CD4-positive, alpha-beta T cell treated with Interleukin-1 beta for 1 hour (primary cell): ENCODE results near the gene KCNAB1.
"Not testable (repeated sequence)": the region's sequence is repeated elsewhere in the genome, so short reads cannot be mapped to it uniquely, and the experiment has no call there.

Experiments
- DNase-seq, 2 donors: peaks; one replicate each; pipeline ENCODE4 v3.0.0-alpha.2; 2020 to 2022

Gene KCNAB1

DNA sequence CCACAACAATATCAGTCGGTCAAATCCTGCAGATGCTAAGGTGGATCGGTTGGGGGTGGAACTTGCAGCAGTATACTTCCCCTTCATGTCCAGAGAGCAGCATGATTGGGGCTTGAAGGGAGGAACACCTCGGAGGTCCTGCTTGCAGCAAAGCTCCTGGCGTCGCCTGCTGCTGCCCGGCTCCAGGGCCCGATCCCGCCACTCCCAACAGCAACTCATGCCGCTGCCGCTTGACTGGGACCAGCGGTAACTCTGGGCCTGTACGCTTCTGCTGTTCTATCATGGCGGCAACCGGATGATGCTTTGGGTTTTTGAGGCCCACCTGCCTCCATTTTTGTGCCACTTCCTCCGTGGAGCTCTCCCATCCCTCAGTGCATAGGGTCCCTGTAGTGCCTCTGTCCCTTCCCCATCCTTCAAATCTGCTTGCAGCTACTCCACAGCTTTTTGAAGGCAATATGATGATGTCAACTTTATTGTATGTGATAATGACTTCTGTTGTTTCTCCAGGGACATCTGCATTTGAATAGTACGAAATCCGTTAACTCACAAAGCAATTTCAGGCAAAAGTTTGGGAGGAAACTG, 56.3 kb downstream of the KCNAB1 start:
- no peak for DNase-seq

DNA sequence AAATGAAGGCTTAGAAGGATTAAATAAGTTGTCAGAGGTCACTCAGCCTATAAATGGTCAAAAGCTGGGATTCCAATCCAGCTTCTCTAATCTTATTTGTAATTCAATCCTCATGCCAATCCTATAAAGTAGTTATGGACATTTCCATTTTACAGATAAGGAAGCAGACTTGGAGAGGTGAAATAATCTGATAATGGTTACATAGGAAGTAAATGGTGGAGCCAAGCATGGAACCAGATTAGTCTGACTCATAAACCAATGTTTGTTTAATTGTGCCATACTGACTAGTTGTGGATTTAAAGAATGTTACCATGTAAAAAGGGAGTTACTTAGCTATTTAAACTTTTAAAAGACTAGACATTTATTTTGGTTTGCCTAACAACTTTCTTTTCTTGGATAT, 59.7 kb downstream of the KCNAB1 start:
- no peak for DNase-seq

DNA sequence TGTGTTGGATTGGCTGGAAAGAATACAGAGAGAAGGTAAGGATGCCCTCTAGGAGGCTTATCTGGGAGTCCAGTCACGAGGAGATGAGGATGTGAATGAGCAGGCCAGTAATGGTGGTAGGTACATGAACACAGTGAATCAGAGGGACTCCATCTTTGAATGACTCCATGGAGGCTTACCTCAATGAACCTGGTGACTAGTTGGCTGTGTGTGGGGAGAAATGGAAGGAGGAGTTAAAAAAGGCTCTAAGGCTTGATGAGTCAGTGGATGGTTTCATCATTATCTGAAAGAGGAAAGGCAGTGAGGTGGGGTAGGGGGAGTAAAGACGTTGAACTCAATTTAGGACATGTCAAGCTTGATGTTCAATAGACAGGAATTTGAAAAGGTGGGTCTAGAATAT, 61.1 kb downstream of the KCNAB1 start:
- no peak for DNase-seq

DNA sequence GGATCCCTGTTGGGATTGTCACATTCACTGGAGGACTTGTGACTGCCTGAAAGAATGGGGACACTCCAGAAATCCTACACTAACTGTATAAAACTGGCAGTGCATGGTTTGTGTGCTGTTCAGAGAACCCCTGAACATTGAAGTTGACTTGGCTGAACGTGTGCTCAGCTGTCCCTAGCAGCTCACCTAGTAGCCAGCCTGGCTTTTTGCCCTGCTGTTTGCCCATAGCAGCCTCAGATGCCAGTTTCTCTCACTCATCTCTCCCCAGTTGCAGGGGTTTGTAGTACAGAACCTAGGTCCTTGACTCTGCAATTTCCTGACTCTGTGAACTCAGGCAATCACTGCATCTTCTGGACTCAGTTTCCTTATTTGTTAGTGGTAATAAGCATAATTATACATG, 63.0 kb downstream of the KCNAB1 start:
- no peak for DNase-seq

DNA sequence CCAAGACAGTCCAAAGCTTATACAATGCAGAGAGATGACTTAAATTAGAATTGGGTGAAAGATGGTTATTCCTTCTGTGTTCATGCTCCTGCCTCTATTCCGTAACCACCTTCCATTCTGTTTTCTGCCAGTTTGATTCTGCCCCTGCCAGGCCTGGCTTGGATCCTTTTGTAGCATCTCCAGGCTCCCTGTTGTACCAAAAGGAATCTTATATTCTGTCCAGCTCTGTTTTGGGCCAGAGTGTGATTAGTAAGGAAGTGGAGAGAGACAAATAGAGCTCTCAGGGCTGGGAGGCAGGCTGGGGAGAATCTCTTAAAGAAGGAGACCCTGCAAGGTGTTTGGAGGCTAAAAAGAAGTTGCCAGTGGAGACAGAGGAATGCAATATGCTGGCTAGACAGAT, 63.8 kb downstream of the KCNAB1 start:
- DNase-seq, result no peak

DNA sequence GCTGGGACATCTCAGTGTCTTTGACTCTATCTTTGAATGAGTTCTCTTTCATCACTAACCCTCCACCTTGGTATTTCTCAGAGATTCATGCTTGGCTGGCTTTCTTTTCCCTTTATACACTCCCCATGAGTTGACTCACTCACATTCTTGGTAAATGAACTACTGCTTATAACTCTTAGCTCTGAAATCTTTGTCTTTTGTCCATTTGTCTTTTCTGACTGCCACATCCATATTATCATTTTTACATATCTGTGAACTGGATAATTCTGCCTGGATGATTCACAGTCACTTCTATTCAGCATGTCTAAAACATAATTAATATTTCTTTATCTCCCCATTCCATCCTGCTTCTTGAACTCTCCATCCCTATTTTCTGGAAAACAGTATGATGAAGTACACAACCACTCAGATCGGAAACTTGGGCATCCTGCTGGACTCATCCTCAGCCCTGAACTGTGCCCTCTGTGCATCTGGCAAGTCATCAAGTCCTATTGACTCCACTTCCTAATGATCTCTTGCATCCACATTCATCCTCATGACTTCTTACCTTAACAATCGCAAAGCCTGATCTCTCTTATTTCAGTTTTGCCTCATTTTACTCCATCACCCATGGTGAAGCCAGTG, 66.9 kb downstream of the KCNAB1 start:
- DNase-seq, result no peak

DNA sequence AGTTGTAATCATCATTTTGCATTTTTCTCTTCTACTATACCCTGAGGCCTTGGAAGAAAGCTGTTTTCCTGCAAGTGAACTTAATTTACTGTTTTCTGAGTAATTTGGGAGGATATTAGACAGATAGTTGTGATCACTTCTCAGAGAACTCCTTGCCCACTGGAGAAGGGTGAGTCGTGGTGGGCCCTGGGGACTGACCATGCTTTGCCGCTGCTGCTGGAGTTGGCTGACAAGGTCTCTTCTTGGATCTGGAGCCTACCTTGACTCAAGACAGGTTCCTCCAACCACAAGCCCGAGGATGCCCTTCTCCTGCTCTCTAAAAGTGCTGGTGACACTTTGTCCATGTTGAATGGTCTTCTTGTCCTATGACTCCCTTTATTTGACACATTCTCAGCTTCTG, 68.4 kb downstream of the KCNAB1 start:
- no peak for DNase-seq

DNA sequence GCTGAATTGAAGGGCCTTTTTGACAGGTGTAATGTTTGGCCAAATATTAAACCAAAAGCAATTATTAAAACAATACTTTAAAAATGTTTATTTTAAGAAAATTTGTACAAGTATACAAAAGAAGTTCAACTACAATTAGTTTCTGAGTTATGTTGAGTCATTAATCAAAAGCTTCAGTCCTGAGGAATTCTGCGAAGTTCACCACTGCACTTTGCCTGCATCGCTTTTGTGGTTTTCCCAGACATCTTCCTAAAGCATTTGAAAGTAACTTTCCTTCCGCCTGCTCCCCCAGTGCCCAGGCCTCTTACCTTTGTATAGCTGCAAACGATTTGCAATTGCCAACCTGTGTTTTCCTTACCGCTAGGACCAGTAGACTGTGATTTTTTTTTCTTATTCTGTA, 69.5 kb downstream of the KCNAB1 start:
- no peak for DNase-seq

DNA sequence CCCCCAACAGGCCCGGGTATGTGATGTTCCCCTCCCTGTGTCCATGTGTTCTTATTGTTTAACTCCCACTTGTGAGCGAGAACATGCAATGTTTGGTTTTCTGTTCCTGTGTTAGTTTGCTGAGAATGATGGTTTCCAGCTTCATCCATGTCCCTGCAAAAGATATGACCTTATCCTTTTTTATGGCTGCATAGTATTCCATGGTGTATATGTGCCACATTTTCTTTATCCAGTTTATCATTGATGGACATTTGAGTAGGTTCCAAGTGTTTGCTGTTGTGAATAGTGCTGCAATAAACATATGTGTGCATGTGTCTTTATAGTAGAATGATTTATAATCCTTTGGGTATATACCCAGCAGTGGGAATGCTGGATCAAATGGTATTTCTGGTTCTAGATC, 74.6 kb downstream of the KCNAB1 start:
- not testable (repeated sequence) for DNase-seq

DNA sequence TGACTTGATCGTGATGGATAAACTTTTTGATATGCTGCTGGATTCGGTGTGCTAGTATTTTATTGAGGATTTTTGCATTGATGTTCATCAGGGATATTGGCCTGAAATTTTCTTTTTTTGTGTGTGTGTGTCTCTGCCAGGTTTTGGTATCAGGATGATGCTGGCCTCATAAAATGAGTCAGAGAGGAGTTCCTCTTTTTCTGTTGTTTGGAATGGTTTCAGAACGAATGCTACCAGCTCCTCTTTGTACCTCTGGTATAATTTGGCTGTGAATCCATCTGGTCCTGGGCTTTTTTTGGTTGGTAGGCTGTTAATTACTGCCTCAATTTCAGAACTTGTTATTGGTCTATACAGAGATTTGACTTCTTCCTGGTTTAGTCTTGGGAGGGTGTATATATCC, 76.8 kb downstream of the KCNAB1 start:
- not testable (repeated sequence) for DNase-seq

DNA sequence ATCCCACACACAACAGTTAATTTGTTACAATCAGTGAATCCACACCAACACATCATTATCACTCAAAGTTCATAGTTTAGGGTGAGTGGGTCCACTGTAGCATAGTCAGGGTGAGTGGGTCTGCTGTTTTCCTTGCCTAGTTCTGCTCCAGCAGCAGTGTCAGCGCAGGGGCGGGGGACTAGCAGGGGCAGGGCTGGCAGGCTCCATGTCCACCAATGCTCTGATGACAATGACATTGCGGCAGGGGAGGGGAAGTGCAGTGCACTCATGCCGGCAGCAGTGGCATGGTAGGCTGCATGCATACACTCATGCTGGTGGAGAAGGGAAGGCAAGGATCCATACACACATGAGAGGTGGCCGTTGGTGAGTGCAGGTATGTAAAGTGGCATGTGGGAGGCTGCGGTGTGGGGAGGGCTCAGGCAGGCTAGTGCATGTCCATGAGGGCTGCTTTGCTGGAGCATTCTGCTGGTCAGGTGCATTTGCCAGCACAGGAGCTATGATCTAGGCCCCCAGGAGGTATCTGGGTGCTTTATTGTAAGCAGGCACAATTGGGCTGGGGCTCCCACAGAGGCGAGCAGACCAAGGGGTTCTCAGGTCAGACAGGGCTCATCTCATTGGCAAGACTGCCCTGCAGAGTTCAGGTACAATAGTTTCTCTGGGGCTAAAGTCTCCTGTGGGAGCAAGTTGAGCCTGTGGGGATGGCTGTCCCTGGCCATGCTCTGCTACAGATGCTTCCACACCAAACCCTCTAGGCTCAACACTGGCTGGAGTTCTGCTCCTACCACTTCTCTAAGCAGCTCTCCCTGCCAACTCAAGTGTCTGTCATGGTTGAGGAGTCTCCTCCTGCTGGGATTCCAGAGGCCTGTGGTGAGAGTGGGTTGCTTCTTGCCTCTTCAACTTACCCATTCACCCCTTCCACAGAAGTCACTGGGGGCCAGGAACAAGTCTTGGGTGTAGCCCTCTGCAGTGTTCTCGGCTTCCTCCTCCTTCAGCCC, 81.3 kb downstream of the KCNAB1 start:
- DNase-seq, result no peak

DNA sequence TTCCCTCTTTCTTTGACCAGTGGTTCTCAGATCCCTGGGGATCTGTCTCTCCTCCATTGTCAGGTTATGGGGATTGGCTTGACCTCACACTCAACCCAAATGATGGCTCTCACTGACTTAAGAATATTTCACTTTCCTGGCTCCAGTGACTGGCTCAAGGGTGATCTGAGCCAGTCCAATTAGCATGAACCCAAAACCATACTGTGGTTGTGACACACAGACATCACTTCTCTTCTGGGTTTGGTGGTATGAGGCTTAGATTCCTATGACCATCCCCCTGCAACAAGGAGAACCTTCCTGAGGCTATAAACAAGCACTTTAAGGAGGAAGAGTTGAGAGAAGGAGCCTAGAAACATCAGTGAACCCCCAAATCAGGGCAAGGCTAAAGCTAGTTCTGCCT, 85.8 kb downstream of the KCNAB1 start:
- DNase-seq, result no peak

DNA sequence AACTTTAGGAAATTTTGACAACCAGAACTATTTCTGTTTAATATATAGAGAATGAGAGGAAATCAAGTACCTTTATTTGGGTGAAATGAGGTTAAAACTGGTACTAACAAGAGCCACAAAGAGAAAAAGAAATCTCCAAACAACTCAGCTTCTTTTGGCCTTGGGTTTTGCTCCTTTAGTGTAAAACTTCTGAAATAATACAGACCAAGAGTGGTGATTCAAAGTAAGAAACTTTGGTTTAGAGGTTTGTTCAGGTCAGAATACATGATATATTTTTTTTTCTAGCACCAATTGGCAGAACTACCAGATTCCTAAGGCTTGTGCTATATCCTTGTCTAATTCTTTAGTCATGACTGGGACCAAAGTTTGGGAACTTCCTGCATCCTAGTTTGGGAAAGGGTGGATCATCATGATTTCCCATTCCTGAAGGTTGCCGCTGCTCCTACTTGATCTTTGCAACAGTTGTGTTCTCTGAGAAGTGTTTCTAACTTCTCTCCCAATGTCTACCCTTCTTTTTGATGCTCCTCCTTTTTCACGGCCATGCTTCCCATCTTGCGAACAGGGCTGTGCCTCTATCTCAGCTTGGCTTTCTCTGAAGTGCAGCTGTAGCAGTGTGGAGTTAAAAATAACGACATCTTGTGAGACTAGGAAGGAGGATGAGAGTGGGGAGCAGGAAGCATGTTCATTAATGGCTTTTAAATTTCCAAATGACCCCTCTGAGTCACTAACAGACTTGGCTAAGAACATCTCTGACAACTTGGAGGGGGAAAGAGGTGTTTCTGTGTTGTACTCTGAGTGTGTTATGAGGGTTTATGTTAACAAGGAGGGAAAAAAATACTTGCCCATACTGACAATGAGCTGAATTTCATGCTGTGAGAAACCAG, 87.7 kb downstream of the KCNAB1 start:
- DNase-seq, result no peak

DNA sequence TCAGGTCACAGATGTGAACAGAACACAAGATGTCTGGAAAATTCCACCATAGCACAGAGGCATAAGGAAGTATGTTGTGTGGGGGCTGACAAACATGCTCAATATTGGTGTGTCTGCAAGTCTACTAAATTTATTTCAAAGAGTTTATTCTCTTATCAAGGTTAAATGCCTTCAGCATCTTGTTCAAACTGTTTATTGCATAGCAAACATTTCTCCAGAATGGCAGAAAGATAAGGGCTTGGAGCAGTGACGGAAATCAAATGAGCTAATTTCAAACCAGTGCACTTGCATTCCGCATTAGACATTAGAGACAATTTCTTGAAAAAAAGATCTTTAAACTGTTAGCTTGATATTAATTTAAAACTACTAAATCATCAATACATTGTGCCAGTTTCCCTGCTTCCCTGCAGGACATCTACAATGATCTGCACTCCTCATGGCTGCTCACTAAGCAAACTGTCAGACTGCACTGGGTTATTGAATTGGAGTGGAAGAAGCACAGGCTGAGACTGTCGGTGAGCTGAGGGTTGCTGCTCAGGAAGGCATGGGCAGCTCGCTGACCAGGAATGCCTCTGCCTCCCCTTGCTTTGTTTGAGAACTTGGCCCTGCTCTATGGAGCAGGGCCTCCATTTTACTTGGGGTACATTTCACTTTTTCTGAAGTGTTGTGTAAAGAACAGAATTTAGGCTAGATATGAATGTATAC, 89.4 kb downstream of the KCNAB1 start:
- no peak for DNase-seq

DNA sequence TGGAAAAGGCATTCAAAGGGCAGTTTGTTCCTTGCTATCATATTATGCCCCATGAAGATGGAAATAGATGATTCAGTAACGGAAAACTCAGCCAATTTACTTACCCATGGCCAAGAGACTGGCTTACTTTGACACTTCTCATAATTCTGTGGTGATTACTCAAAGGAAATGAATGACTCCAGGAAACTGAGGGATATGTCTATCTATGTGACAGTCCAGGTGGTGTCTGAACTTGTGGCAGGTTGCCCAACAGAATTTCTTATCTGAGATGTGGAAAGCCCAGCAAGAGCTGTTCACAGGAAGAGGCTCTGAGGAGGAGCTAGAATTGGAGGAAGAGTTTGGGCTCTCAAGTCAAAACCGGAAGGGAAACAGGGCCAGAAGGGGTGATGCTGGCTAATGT, 91.2 kb downstream of the KCNAB1 start:
- DNase-seq, result no peak

DNA sequence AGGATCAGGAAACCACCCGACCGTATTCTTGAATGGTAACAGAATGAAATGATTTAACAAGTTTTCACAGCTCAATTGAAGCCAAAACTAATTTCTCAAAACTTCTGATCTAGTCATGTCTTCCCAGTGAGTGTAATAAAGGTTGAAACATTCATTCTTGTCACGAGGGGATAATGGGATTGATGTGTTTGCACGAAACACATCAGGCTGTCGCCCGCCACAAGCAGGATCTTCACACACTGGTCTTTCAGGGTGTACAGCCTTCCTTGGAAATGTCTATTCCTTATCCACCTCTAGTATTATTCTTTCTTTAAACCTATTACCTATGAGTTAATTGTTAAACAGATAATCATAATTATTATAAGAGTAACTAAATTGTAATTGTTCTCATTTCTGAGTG, 94.3 kb downstream of the KCNAB1 start:
- no peak for DNase-seq

DNA sequence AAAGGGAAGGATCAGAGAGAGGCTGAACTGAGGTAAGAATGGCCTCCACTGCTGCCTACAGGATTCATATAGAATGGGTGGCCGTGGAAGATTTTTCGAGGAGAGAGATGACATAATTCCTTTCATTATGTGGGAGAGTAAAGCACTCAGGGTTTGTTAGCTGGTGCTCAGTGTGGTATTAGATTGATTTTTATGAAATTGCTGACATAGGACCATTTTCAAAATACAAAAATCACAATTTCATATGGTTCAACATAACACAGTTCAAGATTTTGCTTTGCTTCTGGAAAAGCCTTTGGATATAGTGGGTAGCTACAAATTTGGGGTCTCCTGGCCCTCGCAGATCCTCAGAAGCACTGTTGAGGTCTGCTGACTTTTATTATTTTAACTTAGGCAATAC, 95.4 kb downstream of the KCNAB1 start:
- DNase-seq, result no peak

DNA sequence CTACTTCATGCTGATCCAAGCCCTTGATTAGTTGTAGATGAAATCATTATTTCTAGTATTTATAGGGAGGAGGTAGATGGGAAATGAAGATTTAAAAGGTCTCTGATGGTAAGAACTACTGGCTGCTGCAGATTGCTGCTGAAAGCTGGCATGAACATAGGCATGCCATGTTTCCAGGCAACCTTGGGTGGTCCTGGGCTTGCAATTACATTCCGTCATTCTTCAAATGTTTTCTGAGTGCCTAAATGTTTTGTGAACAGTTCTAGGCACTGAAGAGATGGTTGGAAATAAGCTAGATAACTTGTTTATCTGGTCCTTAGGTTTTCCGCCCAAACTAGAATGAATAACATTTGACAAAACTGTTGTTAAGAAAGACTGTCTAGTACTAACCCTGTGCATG, 95.8 kb downstream of the KCNAB1 start:
- DNase-seq, result no peak

DNA sequence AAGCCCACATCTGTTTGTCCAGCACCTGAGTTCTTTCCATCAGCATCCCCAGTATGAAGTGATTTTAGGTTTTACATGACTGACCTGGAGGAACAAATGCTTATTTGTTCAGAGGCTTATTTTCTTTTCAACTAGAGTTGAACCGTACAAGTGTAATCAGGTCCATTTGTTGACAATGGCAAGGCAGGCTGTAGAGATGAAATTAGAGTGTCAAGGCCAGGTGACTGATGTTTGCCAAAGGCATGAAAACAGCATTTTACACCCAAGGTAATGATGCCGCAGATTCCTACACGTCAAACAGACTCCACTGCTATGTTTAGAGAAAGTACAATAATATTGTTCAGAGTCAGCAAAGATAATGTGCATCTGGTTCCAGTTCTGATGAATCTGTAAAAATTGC, 96.5 kb downstream of the KCNAB1 start:
- no peak for DNase-seq

DNA sequence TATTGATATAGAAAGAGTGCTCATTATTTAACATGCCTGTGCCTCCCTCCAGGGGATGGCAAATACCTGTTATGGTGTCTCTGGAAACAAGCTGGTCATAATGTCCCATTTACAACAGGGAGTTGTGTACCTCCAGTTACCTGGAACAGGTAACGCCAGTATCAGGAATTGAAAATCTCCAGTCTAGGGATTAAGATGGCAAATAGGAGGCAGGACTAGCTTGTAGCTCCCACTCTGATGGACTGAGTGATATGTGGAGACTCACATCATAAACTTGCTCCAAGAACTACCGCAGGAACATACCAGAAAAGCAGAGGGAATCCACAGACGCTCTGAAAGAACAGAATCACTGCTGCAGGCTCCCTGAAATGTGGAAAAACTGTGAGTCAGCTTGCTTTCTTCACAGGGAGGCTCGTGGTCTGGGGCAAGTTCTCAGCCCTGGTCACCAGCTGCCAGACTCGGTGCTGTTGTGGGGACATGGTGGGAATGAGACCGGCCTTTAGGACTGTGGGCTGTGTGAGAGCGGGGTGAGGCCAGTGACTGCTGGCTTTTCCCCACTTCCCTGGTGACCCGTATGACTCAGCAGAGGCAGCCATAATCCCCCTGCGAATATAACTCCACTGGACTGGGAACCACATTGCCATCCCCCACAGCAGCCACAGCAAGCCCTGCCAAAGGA, 97.4 kb downstream of the KCNAB1 start:
- DNase-seq, result no peak

DNA sequence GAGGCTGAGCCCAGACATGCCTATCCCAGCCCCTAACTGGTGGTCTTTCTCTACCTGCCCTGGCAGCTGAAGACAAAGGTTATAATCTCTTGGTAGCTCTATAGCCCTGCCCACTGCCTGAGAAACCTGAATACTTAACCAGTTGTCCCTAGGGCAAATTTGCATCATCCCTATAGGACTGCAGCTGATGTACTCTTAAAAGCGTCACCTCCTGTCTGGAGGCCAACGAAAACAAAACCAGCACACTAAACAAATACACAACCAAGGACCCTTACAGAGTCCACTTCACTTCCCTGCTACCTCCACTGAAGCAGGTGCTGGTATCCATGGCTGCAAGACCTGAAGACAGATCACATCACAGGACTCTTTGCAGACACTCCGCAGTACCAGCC, 98.0 kb downstream of the KCNAB1 start:
- DNase-seq, result no peak

DNA sequence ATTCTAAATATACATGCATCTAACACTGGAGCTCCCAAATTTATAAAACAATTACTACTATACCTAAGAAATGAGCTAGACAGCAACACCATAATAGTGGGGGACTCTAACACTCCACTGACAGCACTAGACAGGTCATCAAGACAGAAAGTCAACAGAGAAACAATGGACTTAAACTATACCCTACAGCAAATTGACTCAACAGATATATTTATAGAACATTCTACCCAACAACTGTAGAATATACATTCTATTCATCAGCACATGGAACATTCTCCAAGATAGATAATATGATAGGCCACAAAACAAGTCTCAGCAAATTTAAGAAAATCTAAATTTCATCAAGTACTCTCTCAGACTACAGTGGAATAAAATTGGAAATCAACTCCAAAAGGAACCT, 102.0 kb downstream of the KCNAB1 start:
- DNase-seq, result not testable (repeated sequence)
